GM23338 (cell line): Measurements from ENCODE around the gene INS. TPM values are rescaled to one million over a fixed set of nuclear protein-coding genes. Genes with fewer than 3 reads are reported as not detected.

Source experiments
- ATAC-seq: fragments of 200-7000 bp; cut with Tn5 transposase; 3 replicates; pipeline ENCODE4 v1.9.1; 2020
- DNase-seq: peaks from one replicate; pipeline ENCODE4 v3.0.0-alpha.2; 2015; ENCODE audit warnings: low spot score
- H2AFZ ChIP-seq: fragments of 200-600 bp; sonication (generic); 2 replicates; pipeline ENCODE4 v1.8.0; 2016; ENCODE audit warnings: antibody characterized with exemption, mild to moderate bottlenecking, moderate library complexity
- H3F3A ChIP-seq: fragments of 200-600 bp; sonication (generic); replicated peaks from 2 replicates; pipeline ENCODE4 v1.8.0; 2017; ENCODE audit warnings: antibody characterized with exemption, mixed run types, low read depth
- H3K27ac ChIP-seq: fragments of 200-600 bp; sonication (generic); 2 replicates; pipeline ENCODE4 v1.6.1; 2016; ENCODE audit warnings: low read depth
- H3K27me3 ChIP-seq: fragments of 200-600 bp; sonication (generic); 2 replicates; pipeline ENCODE4 v1.8.0; 2016; ENCODE audit warnings: mild to moderate bottlenecking, mixed run types, moderate library complexity; ENCODE audit not compliant: insufficient read depth
- H3K36me3 ChIP-seq: fragments of 200-600 bp; sonication (generic); 2 replicates; pipeline ENCODE4 v1.8.0; 2016; ENCODE audit warnings: mild to moderate bottlenecking; ENCODE audit not compliant: insufficient read depth
- H3K4me1 ChIP-seq: fragments of 200-600 bp; sonication (generic); 2 replicates; pipeline ENCODE4 v1.8.0; 2016; ENCODE audit warnings: mild to moderate bottlenecking, moderate library complexity; ENCODE audit not compliant: insufficient read depth
- H3K4me2 ChIP-seq: fragments of 200-600 bp; sonication (generic); 2 replicates; pipeline ENCODE4 v1.7.1; 2017; ENCODE audit warnings: mixed run types
- H3K4me3 ChIP-seq: fragments of 200-600 bp; sonication (generic); 2 replicates; pipeline ENCODE4 v1.6.1; 2016; ENCODE audit warnings: mixed run types
- H3K79me2 ChIP-seq: fragments of 200-600 bp; sonication (generic); replicated peaks from 2 replicates; pipeline ENCODE4 v1.8.0; 2017; ENCODE audit warnings: mild to moderate bottlenecking; ENCODE audit not compliant: insufficient read depth
- H3K9me2 ChIP-seq: fragments of 200-600 bp; sonication (generic); 2 replicates; pipeline ENCODE4 v1.8.0; 2017; ENCODE audit not compliant: insufficient read depth
- H4K20me1 ChIP-seq: fragments of 200-600 bp; sonication (generic); replicated peaks from 2 replicates; pipeline ENCODE4 v1.8.0; 2017; ENCODE audit warnings: mild to moderate bottlenecking; ENCODE audit not compliant: insufficient read depth
- H3K27ac Mint-ChIP-seq: 2 replicates; pipeline ENCODE4 v1.8.0; 2020; ENCODE audit warnings: inconsistent platforms, mild to moderate bottlenecking, moderate library complexity, mixed read lengths
- H3K27me3 Mint-ChIP-seq: 3 replicates; pipeline ENCODE4 v1.8.0; 2022; ENCODE audit warnings: low read depth, mild to moderate bottlenecking, moderate library complexity, mixed read lengths, inconsistent platforms; ENCODE audit not compliant: insufficient read depth, poor library complexity
- H3K36me3 Mint-ChIP-seq: 3 replicates; pipeline ENCODE4 v1.8.0; 2021; ENCODE audit warnings: low read depth, mild to moderate bottlenecking, inconsistent platforms, moderate library complexity, mixed read lengths
- H3K4me1 Mint-ChIP-seq: 3 replicates; pipeline ENCODE4 v1.8.0; 2020; ENCODE audit warnings: mild to moderate bottlenecking, inconsistent platforms, mixed read lengths
- H3K4me3 Mint-ChIP-seq: 3 replicates; pipeline ENCODE4 v1.8.0; 2021; ENCODE audit warnings: moderate library complexity, mild to moderate bottlenecking, inconsistent platforms, mixed read lengths
- H3K9me3 Mint-ChIP-seq: 3 replicates; pipeline ENCODE4 v1.8.0; 2020; ENCODE audit warnings: moderate library complexity, mild to moderate bottlenecking, inconsistent platforms, mixed read lengths
- CREB1 ChIP-seq: fragments of 250-450 bp; sonication (Bioruptor Pico); IDR thresholded peaks from 2 replicates; pipeline ENCODE4 v1.5.0; 2020; ENCODE audit warnings: low read depth, mild to moderate bottlenecking, moderate library complexity
- EZH2 ChIP-seq: fragments of 200-600 bp; sonication (generic); IDR thresholded peaks from one replicate; pipeline ENCODE4 v1.8.0; 2017; ENCODE audit warnings: antibody characterized with exemption, mild to moderate bottlenecking, low read depth; ENCODE audit not compliant: unreplicated experiment
- EZH2phosphoT487 ChIP-seq: fragments of 200-600 bp; sonication (generic); IDR thresholded peaks from one replicate; pipeline ENCODE4 v1.8.1; 2018; ENCODE audit warnings: antibody characterized with exemption; ENCODE audit not compliant: unreplicated experiment
- JUNB ChIP-seq: IDR thresholded peaks from one replicate; pipeline ENCODE4 v1.6.1; 2016; ENCODE audit warnings: antibody characterized with exemption; ENCODE audit not compliant: unreplicated experiment
- NANOG ChIP-seq: IDR thresholded peaks from 2 replicates; pipeline ENCODE4 v1.6.1; 2016; ENCODE audit warnings: antibody characterized with exemption, borderline replicate concordance
- POLR2AphosphoS5 ChIP-seq: IDR thresholded peaks from 2 replicates; pipeline ENCODE4 v1.6.1; 2016; ENCODE audit warnings: antibody characterized with exemption, low read depth
- REST ChIP-seq: IDR thresholded peaks from one replicate; pipeline ENCODE4 v1.6.1; 2018; ENCODE audit warnings: antibody characterized with exemption; ENCODE audit not compliant: unreplicated experiment
- ZNF114 ChIP-seq: fragments of 250-450 bp; sonication (Bioruptor Pico); IDR thresholded peaks from 2 replicates; pipeline ENCODE4 v1.5.0; 2020; ENCODE audit warnings: mild to moderate bottlenecking, moderate library complexity
- ZNF331 ChIP-seq: fragments of 250-450 bp; sonication (Bioruptor Pico); IDR thresholded peaks from 2 replicates; pipeline ENCODE4 v1.5.0; 2020; ENCODE audit warnings: low read depth, mild to moderate bottlenecking, moderate library complexity
- polyA plus RNA-seq: library from polyadenylated mRNA; unstranded; fragments of >200 nt; fragmentation: Nextera tagmentation; extraction: Ambion mirVana; gene quantifications from 2 replicates; pipeline ENCODE4 v1.2.1, GENCODE V29; 2016
- total RNA-seq: library from RNA; depleted of rRNA; stranded (reverse); fragments of >200 nt; shearing (Covaris generic); gene quantifications from 2 replicates; pipeline ENCODE4 v1.2.3, GENCODE V29; 2014

The INS gene
- total and polyA plus RNA-seq, 2 experiments from 2014 or later = not detected

GRCh38 chr11:2134022-2135010 is 26.7 kb downstream of the INS start (continued):
- no peak for TF ChIP-seq EZH2phosphoT487
- no peak for TF ChIP-seq NANOG
- TF ChIP-seq ZNF331 (CRISPR knock-in tag) = no peak
- TF ChIP-seq REST = no peak
- no peak for TF ChIP-seq JUNB
- no peak for TF ChIP-seq ZNF114 (CRISPR knock-in tag)
- no peak for TF ChIP-seq EZH2
- TF ChIP-seq CREB1 = no peak
- TF ChIP-seq POLR2AphosphoS5 = no peak

- no peak overlapping the region for H3K4me3 ChIP-seq
- H3K27ac Mint-ChIP-seq = no peak overlapping the region
- no peaks in the 10 kb centered on the region for H3K9me2 ChIP-seq
- H3K36me3 Mint-ChIP-seq = no peaks in the 10 kb centered on the region
- no peaks in the 10 kb centered on the region for H4K20me1 ChIP-seq
- no peak for DNase-seq
- TF ChIP-seq NANOG = no peak
- no peak for TF ChIP-seq EZH2
- no peak for TF ChIP-seq JUNB
- TF ChIP-seq EZH2phosphoT487 = no peak
- no peak overlapping the region for H2AFZ ChIP-seq
- no peaks in the 10 kb centered on the region for H3K9me3 Mint-ChIP-seq
- peaks cover 3% of the 10 kb centered on the region; the same call in 1 of the 2 replicates for H3K4me1 ChIP-seq
- peaks cover 32% of the 10 kb centered on the region for H3K27me3 ChIP-seq
- H3K79me2 ChIP-seq = no peaks in the 10 kb centered on the region
- H3K27ac ChIP-seq = no peak overlapping the region
- peaks cover 9% of the 10 kb centered on the region; the same call in 2 of the 3 replicates for H3K4me1 Mint-ChIP-seq
- H3F3A ChIP-seq = no peaks in the 10 kb centered on the region
- no peak overlapping the region for H3K4me3 Mint-ChIP-seq
- H3K27me3 Mint-ChIP-seq = peaks cover 56% of the 10 kb centered on the region
- ATAC-seq = no peak
- no peaks in the 10 kb centered on the region for H3K36me3 ChIP-seq
- no peak overlapping the region for H3K4me2 ChIP-seq
These were observed 27.6 kb downstream of the INS start for GRCh38 chr11:2133241-2134021.
